GF-D8 (cell line): ENCODE data around the gene MAPKAP1.

Experiments used
- DNase-seq: peaks from one replicate; lab custom pipeline; 2025; lab: John Stamatoyannopoulos, UW

Gene MAPKAP1

GRCh38 chr9:125561509-125562148 lies 145.4 kb downstream of the MAPKAP1 start:
- no peak for DNase-seq

GRCh38 chr9:125559894-125560293 lies 147.1 kb downstream of the MAPKAP1 start:
- no peak for DNase-seq

- DNase-seq = no peak
These were observed 147.8 kb downstream of the MAPKAP1 start for GRCh38 chr9:125559194-125559593.

GRCh38 chr9:125558453-125559092 lies 148.4 kb downstream of the MAPKAP1 start:
- DNase-seq = peak; percentile 37

GRCh38 chr9:125556046-125556721 lies 150.8 kb downstream of the MAPKAP1 start:
- no peak for DNase-seq

GRCh38 chr9:125554726-125555125 lies 152.3 kb downstream of the MAPKAP1 start:
- no peak for DNase-seq

- DNase-seq = no peak
These were observed 155.2 kb downstream of the MAPKAP1 start for GRCh38 chr9:125551781-125552180.

GRCh38 chr9:125549891-125550885 lies 156.8 kb downstream of the MAPKAP1 start:
- no peak for DNase-seq

- no peak for DNase-seq
These were observed 157.5 kb downstream of the MAPKAP1 start for GRCh38 chr9:125549465-125549871.

GRCh38 chr9:125549039-125549438 lies 158.0 kb downstream of the MAPKAP1 start:
- no peak for DNase-seq

- no peak for DNase-seq
These were observed 158.9 kb downstream of the MAPKAP1 start for GRCh38 chr9:125548141-125548540.

- DNase-seq = no peak
These were observed 159.6 kb downstream of the MAPKAP1 start for GRCh38 chr9:125547368-125547767.

- DNase-seq = no peak
These were observed 161.2 kb downstream of the MAPKAP1 start for GRCh38 chr9:125545845-125546244.

GRCh38 chr9:125544988-125545651 lies 161.9 kb downstream of the MAPKAP1 start:
- no peak for DNase-seq

- no peak for DNase-seq
These were observed 162.5 kb downstream of the MAPKAP1 start for GRCh38 chr9:125544484-125544883.

- DNase-seq = no peak
These were observed 165.2 kb downstream of the MAPKAP1 start for GRCh38 chr9:125541840-125542243.

GRCh38 chr9:125540497-125540896 lies 166.5 kb downstream of the MAPKAP1 start:
- no peak for DNase-seq

GRCh38 chr9:125538092-125538473 lies 168.9 kb downstream of the MAPKAP1 start:
- no peak for DNase-seq

GRCh38 chr9:125537442-125538091 lies 169.4 kb downstream of the MAPKAP1 start:
- no peak for DNase-seq

GRCh38 chr9:125536776-125537175 lies 170.2 kb downstream of the MAPKAP1 start:
- no peak for DNase-seq

- no peak for DNase-seq
These were observed 170.7 kb downstream of the MAPKAP1 start for GRCh38 chr9:125536167-125536772.
